Measurements from ENCODE around the gene PLA2G4F. TPM values are rescaled to one million over a fixed set of nuclear protein-coding genes. Genes with fewer than 3 reads are reported as not detected.

The PLA2G4F gene
- total RNA-seq, 1 experiment from 2014 or later: 1.9 TPM

- Histone ChIP-seq H3F3A (ENCODE audit: insufficient read depth, low read depth) (no peaks in the 10 kb centered on the region), H3K4me3 (no peak overlapping the region), H4K20me1 (ENCODE audit: insufficient read depth) (no peaks in the 10 kb centered on the region), H3K36me3 (ENCODE audit: low read depth) (no peaks in the 10 kb centered on the region), H3K79me2 (ENCODE audit: low read depth) (no peaks in the 10 kb centered on the region), H3K9me3 (ENCODE audit: insufficient read depth, low read depth) (no peaks in the 10 kb centered on the region), H3K9me2 (ENCODE audit: insufficient read depth) (no peaks in the 10 kb centered on the region), H3K4me2 (no peak overlapping the region), H3K4me1 (replicated peaks; ENCODE audit: insufficient read depth) (no peaks in the 10 kb centered on the region), H3K27ac (no peak overlapping the region), H2AFZ (no peak overlapping the region), H3K27me3 (ENCODE audit: insufficient read depth, low read depth) (no peaks in the 10 kb centered on the region)
- intact Hi-C loops (cut with micrococcal nuclease; ENCODE audit: unreplicated experiment): no loop called here
- no peak for TF ChIP-seq EZH2 (IDR thresholded peaks at IDR 0.05; ENCODE audit: low read depth)
- TF ChIP-seq CTCF (conservative IDR thresholded peaks at IDR 0.05): no peak
- POLR2A ChIA-PET (ENCODE audit: unreplicated experiment): no interaction called here
- no TSS peak for BruUV-seq (replicated peaks)
- CTCF ChIA-PET: no interaction called here
- no peak for DNase-seq
Observed at GRCh38 chr15:42111924-42112323, 44.5 kb downstream of the PLA2G4F start.

- TF ChIP-seq EZH2 (IDR thresholded peaks at IDR 0.05; ENCODE audit: low read depth) (no peak), CTCF (conservative IDR thresholded peaks at IDR 0.05) (no peak)
- no peak for DNase-seq
- ChIA-PET POLR2A (ENCODE audit: unreplicated experiment) (no interaction called here), CTCF (no interaction called here)
- Histone ChIP-seq H3K27ac (no peak overlapping the region), H3K27me3 (ENCODE audit: insufficient read depth, low read depth) (no peaks in the 10 kb centered on the region), H3K4me1 (replicated peaks; ENCODE audit: insufficient read depth) (no peaks in the 10 kb centered on the region), H3K4me3 (no peak overlapping the region), H2AFZ (no peak overlapping the region), H3K79me2 (ENCODE audit: low read depth) (no peaks in the 10 kb centered on the region), H3F3A (ENCODE audit: insufficient read depth, low read depth) (no peaks in the 10 kb centered on the region), H3K9me2 (ENCODE audit: insufficient read depth) (no peaks in the 10 kb centered on the region), H3K36me3 (ENCODE audit: low read depth) (no peaks in the 10 kb centered on the region), H3K4me2 (no peak overlapping the region), H3K9me3 (ENCODE audit: insufficient read depth, low read depth) (no peaks in the 10 kb centered on the region), H4K20me1 (ENCODE audit: insufficient read depth) (no peaks in the 10 kb centered on the region)
- intact Hi-C loops (cut with micrococcal nuclease; ENCODE audit: unreplicated experiment): no loop called here
- BruUV-seq (replicated peaks): no TSS peak
Observed at GRCh38 chr15:42110367-42110766, 46.1 kb downstream of the PLA2G4F start.

- H2AFZ ChIP-seq: no peak overlapping the region
- ChIA-PET CTCF (no interaction called here), POLR2A (ENCODE audit: unreplicated experiment) (no interaction called here)
- H3K4me2 ChIP-seq: no peak overlapping the region
- intact Hi-C loops (cut with micrococcal nuclease; ENCODE audit: unreplicated experiment): no loop called here
- H3K9me3 ChIP-seq (ENCODE audit: insufficient read depth, low read depth): no peaks in the 10 kb centered on the region
- H3K4me3 ChIP-seq: no peak overlapping the region
- H3K27me3 ChIP-seq (ENCODE audit: insufficient read depth, low read depth): no peaks in the 10 kb centered on the region
- no TSS peak for BruUV-seq (replicated peaks)
- H3K9me2 ChIP-seq (ENCODE audit: insufficient read depth): no peaks in the 10 kb centered on the region
- H3K4me1 ChIP-seq (replicated peaks; ENCODE audit: insufficient read depth): no peaks in the 10 kb centered on the region
- H3F3A ChIP-seq (ENCODE audit: insufficient read depth, low read depth): no peaks in the 10 kb centered on the region
- no peaks in the 10 kb centered on the region for H4K20me1 ChIP-seq (ENCODE audit: insufficient read depth)
- no peaks in the 10 kb centered on the region for H3K36me3 ChIP-seq (ENCODE audit: low read depth)
- TF ChIP-seq CTCF (conservative IDR thresholded peaks at IDR 0.05): no peak
- no peak for TF ChIP-seq EZH2 (IDR thresholded peaks at IDR 0.05; ENCODE audit: low read depth)
- H3K79me2 ChIP-seq (ENCODE audit: low read depth): no peaks in the 10 kb centered on the region
- H3K27ac ChIP-seq: no peak overlapping the region
- DNase-seq: no peak
Observed at GRCh38 chr15:42108806-42109205, 47.6 kb downstream of the PLA2G4F start.

All from PC-9 (cell line).